GM19438 (cell line): ENCODE results near the gene LRRC26.
"Not testable (repeated sequence)": the region's sequence is repeated elsewhere in the genome, so short reads cannot be mapped to it uniquely, and the experiment has no call there.

Experiments
- ATAC-seq: cut with Tn5 transposase; IDR thresholded peaks from one replicate; pipeline ENCODE4 v1.9.1; 2021; ENCODE audit warnings: low read depth; ENCODE audit not compliant: unreplicated experiment

Gene LRRC26

DNA sequence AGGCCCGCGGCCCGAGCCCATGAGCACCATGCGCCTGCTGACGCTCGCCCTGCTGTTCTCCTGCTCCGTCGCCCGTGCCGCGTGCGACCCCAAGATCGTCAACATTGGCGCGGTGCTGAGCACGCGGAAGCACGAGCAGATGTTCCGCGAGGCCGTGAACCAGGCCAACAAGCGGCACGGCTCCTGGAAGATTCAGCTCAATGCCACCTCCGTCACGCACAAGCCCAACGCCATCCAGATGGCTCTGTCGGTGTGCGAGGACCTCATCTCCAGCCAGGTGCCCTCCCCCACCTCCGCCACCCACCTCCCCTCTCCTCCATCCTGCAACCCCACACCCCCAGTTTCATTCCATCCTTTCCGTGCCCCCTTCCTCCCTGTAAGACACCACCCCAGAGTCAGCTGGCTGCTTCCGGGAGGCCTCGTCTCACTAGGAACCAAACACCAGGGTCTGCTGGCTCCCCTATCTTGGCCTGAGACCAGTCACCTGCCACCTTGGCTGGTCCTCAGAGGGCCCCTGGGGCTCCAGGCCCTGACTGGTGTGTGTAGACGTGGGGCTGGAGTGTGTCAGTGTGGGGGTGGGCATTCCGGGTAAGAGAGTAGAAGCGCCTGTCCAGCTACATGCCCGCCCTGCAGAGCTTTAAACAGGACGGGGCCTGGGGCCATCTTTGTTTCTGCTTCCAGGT is 30.2 kb downstream of the LRRC26 start:
- ATAC-seq, result no peak

- ATAC-seq, result no peak
Measured at GRCh38 chr9:137138722-137139467, 31.0 kb downstream of the LRRC26 start, which contains the start of gene GRIN1. TSS of gene GRIN1 (plus strand) at chr9:137139154. CDS start at chr9:137139487, 333 bp downstream.

DNA sequence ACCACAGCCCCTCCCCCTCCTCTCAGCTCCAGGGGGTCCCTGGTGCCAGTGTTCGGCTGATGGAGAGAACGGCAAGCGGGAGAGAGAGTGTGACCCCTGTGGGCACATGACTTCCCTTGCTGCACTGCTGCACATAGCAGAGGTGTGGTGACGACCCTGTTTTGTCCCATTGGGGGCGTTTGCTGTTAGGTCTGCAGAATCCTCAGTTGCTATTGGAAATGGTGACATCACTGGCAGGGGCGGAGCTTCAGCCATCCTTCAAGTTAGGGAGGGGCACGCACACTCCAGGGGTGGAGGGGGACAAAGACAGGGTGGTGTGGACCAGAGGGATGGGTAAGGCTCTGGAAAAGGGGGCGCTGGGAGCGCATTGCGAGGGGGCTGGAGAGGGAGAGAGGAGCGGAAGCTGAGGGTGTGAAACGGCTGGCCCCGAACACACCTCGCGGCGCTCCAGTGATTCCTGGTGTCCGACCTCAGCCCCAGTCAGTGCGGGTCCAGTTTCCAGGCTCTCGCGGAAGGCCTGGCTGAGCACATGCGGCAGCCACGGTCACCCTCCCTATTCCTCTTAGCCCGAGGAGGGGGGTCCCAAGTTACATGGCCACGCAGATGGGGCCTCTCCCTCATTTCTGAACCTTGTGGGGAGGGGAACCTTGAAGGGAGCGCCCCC is 31.7 kb downstream of the LRRC26 start:
- ATAC-seq, result no peak

GRCh38 chr9:137136881-137137607 is 32.8 kb downstream of the LRRC26 start:
- no peak for ATAC-seq

- no peak for ATAC-seq
Measured at GRCh38 chr9:137136261-137136880, 33.5 kb downstream of the LRRC26 start.

DNA sequence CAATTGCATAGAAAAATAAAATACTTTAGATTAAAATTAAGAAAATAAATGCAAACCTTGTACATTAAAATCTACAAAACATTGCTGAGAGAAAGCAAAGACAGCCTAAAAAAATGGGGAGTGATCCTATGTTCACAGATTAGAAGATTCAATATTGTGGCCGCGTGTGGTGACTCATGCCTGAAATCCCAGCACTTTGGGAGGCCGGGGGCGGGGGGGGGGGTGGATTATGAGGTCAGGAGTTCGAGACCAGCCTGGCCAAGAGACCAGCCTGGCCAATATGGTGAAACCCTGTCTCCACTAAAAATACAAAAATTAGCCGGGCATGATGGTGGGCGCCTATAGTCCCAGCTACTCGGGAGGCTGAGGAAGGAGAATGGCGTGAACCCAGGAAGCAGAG is 34.7 kb downstream of the LRRC26 start:
- not testable (repeated sequence) for ATAC-seq

- no peak for ATAC-seq
Measured at GRCh38 chr9:137134191-137134590, 35.7 kb downstream of the LRRC26 start.

DNA sequence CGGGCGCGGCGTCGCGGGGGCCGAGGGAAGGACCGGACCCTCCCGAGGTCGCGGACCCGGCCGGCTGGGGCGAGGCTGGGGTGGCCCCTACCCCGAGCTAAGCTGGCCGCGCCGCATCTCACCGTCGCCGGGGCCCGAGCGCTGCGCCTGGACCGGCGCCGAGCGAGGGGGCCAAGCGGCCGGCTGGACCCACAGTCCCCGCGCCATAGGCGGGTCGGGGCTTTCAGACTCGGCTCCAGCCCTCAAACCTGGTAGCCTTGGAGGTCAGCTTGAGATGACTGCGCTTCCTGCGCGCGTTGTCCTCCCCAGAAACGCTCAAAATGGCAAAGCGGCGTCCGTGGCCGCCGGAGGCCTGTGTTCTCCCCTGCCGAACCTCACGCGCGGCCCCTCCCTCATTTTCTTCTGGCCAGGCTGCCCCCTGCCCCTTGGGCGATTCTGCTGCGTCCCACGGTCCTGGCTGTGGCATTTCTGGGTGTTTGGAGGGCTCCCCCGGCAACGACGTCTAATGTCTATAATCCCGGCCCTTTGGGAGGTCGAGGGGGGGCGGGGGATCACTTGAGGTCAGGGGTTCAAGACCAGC is 39.6 kb downstream of the LRRC26 start:
- no peak for ATAC-seq

GRCh38 chr9:137129456-137130175 is 40.2 kb downstream of the LRRC26 start:
- ATAC-seq, result peak; percentile 72

- no peak for ATAC-seq
Measured at GRCh38 chr9:137128862-137129455, 40.9 kb downstream of the LRRC26 start.

- no peak for ATAC-seq
Measured at GRCh38 chr9:137128158-137128861, 41.5 kb downstream of the LRRC26 start.

GRCh38 chr9:137127301-137128157 is 42.3 kb downstream of the LRRC26 start:
- ATAC-seq, result no peak

- no peak for ATAC-seq
Measured at GRCh38 chr9:137126786-137127185, 43.1 kb downstream of the LRRC26 start.

DNA sequence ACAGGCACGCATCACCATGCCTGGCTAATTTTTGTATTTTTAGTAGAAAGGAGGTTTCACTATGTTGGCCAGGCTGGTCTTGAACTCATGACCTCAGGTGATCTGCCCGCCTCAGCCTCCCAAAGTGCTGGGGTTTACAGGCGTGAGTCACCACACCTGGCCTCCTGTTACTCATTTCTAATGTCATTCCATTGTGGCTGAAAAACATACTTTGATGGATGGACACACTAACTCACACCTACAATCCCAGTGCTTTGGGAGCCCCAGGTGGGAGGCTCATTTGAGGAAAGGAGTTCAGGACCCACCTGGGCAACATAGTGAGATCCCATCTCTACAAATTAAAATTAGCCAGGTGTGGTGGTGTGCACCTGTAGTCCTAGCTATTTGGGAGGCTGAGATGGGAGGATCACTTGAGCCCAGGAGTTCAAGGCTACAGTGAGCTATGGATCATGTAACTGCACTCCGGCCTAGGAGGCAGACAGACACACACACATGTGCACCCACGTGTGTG is 45.8 kb downstream of the LRRC26 start:
- not testable (repeated sequence) for ATAC-seq

GRCh38 chr9:137123468-137123837 is 46.4 kb downstream of the LRRC26 start:
- no peak for ATAC-seq

- ATAC-seq, result not testable (repeated sequence)
Measured at GRCh38 chr9:137122796-137123467, 46.9 kb downstream of the LRRC26 start.
